ENCODE data around the gene DBNL.

DNA sequence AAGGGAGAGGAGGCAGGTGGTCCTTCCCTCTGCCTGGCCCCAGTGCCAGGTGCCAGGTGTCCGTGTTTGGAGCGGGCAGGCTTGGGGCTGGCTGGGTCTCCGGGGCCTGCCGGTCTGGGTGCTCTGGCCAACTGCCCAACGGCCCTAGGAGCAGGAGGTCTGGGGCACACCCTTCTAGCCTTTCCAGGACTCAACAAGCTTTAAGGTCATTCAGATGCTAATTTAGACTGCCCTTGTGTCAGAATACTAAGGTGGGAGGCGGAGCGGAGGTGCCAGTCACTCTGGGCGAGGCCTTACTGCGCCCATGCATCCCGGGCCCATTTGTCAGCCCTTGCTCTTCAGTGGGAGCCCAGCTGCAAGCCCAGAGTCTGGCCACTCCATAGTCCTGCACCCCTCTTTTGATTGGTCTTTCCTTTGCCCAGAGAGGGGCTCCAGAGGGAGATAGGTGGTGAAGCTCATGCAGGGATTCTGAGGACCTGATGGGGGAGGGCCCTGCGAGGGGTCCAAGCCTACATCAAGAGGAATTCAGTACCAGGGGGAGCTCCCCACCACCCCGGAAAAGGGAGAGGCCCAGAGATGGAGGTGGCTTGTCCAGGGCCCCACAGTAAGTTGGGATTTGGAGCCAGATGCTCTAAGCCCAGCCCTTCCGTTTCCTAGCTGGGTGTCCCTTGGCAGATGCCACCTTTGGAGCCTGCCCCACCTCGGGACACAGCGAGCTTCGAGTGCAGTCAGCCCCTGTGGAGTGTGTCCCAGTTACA lies 19.6 kb downstream of the DBNL start:
- TF ChIP-seq, protein P1, sequence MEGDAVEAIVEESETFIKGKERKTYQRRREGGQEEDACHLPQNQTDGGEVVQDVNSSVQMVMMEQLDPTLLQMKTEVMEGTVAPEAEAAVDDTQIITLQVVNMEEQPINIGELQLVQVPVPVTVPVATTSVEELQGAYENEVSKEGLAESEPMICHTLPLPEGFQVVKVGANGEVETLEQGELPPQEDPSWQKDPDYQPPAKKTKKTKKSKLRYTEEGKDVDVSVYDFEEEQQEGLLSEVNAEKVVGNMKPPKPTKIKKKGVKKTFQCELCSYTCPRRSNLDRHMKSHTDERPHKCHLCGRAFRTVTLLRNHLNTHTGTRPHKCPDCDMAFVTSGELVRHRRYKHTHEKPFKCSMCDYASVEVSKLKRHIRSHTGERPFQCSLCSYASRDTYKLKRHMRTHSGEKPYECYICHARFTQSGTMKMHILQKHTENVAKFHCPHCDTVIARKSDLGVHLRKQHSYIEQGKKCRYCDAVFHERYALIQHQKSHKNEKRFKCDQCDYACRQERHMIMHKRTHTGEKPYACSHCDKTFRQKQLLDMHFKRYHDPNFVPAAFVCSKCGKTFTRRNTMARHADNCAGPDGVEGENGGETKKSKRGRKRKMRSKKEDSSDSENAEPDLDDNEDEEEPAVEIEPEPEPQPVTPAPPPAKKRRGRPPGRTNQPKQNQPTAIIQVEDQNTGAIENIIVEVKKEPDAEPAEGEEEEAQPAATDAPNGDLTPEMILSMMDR (IDR thresholded peaks at IDR 0.05), result no peak
- no peak for TF ChIP-seq POLR2A (IDR thresholded peaks at IDR 0.05)

Measured in upper lobe of left lung (tissue), 4 donors.